Measurements from ENCODE around the gene KRTAP4-11.
"Not testable (repeated sequence)": the region's sequence is repeated elsewhere in the genome, so short reads cannot be mapped to it uniquely, and the experiment has no call there.

GRCh38 chr17:41083427-41083826, 34.7 kb downstream of the KRTAP4-11 start:
- TF ChIP-seq CTCF (IDR thresholded peaks at IDR 0.05; ENCODE audit: low read depth, low read length); POLR2A (IDR thresholded peaks at IDR 0.05; ENCODE audit: extremely low read depth, insufficient read length): not testable (repeated sequence)
